MCF 10A (cell line): Measurements from ENCODE around the gene MFAP3L. TPM values are rescaled to one million over a fixed set of nuclear protein-coding genes. Genes with fewer than 3 reads are reported as not detected.

Source experiments
- BruUV-seq: library from RNA; stranded (reverse); fragments of 400-500 nt; replicated peaks from 2 replicates; lab custom pipeline; 2021; lab: Mats Ljungman, UMichigan
- CTCF ChIA-PET: fragments of 300-600 bp; sonication (Branson Sonifier 250); formaldehyde crosslinking; extraction: SDS; loops from one replicate; lab custom pipeline; 2021; ENCODE audit warnings: antibody characterized with exemption, inconsistent platforms; lab: Yijun Ruan, JAX
- POLR2A ChIA-PET: fragments of 300-600, 350-650 bp; sonication (Branson Sonifier 250); formaldehyde crosslinking; extraction: SDS; loops from one replicate; lab custom pipeline; 2020; ENCODE audit warnings: antibody characterized with exemption, inconsistent platforms; lab: Yijun Ruan, JAX
- DNase-seq: peaks from one replicate; pipeline ENCODE4 v3.0.0-alpha.2; 2018; ENCODE audit not compliant: unreplicated experiment
- H3K27ac Mint-ChIP-seq: one replicate; pipeline ENCODE4 v1.8.0; 2022; ENCODE audit warnings: mild to moderate bottlenecking, low read depth, mixed read lengths; ENCODE audit not compliant: unreplicated experiment
- H3K27me3 Mint-ChIP-seq: one replicate; pipeline ENCODE4 v1.8.0; 2022; ENCODE audit warnings: mixed read lengths; ENCODE audit not compliant: insufficient read depth, unreplicated experiment
- H3K36me3 Mint-ChIP-seq: one replicate; pipeline ENCODE4 v1.8.0; 2022; ENCODE audit warnings: mild to moderate bottlenecking, moderate library complexity, mixed read lengths; ENCODE audit not compliant: insufficient read depth, unreplicated experiment
- H3K4me1 Mint-ChIP-seq: one replicate; pipeline ENCODE4 v1.8.0; 2022; ENCODE audit warnings: mixed read lengths; ENCODE audit not compliant: insufficient read depth, unreplicated experiment
- H3K4me3 Mint-ChIP-seq: one replicate; pipeline ENCODE4 v1.8.0; 2022; ENCODE audit warnings: mild to moderate bottlenecking, moderate library complexity, mixed read lengths; ENCODE audit not compliant: unreplicated experiment
- H3K9me3 Mint-ChIP-seq: one replicate; pipeline ENCODE4 v1.8.0; 2022; ENCODE audit warnings: mixed read lengths; ENCODE audit not compliant: unreplicated experiment
- CTCF ChIP-seq: fragments of 200-600 bp; IDR thresholded peaks from one replicate; pipeline ENCODE4 v1.8.0; 2022; ENCODE audit warnings: antibody characterized with exemption, mild to moderate bottlenecking; ENCODE audit not compliant: unreplicated experiment
- intact Hi-C: fragments of 100-400 bp; cut with micrococcal nuclease; formaldehyde crosslinking; loops from 2 replicates; pipeline ENCODE4 v1.14.1; 2022
- total RNA-seq: library from RNA; stranded (reverse); gene quantifications from 2 replicates; pipeline ENCODE4 v1.2.3, GENCODE V29; 2022

Gene MFAP3L
- total RNA-seq, 1 experiment from 2014 or later, result 4.1 TPM

DNA sequence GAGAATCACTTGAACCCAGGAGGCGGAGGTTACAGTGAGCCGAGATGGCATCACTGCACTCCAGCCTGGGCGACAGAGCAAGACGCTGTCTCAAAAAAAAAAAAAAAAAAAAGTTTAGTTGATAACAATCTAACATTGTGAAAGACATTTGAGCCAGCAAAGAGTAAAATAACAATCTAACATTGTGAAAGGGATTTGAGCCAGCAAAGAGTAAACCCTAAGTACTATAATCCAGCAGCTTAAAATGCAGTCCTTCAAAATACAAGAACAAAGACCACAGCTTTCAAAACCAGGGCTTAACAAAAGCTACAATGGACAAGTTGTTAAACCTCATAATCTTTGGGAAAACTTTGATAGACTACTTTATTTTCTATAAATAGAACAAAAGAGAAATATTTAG lies 16.9 kb downstream of the MFAP3L start:
- no peak for TF ChIP-seq CTCF
- Mint-ChIP-seq H3K4me1 (no peaks in the 10 kb centered on the region), H3K4me3 (no peak overlapping the region), H3K27me3 (no peaks in the 10 kb centered on the region), H3K36me3 (no peaks in the 10 kb centered on the region), H3K27ac (no peak overlapping the region), H3K9me3 (no peaks in the 10 kb centered on the region)
- intact Hi-C loops, result no loop called here
- no peak for DNase-seq
- ChIA-PET CTCF (interaction anchor here (0.7 to 1.6 kb wide), 2 partner anchors 13 to 196 kb away, joined by 6 to 7 read pairs; no protein-coding TSS in a partner anchor), POLR2A (interaction anchor here (1.1 kb wide), 1 partner anchor 17 kb away, joined by 5 read pairs; the partner anchor contains the start of gene MFAP3L)
- no TSS peak for BruUV-seq

GRCh38 chr4:170008801-170009200 lies 17.4 kb downstream of the MFAP3L start:
- H3K9me3 Mint-ChIP-seq, result no peaks in the 10 kb centered on the region
- no peaks in the 10 kb centered on the region for H3K4me1 Mint-ChIP-seq
- no peak overlapping the region for H3K27ac Mint-ChIP-seq
- intact Hi-C loops, result no loop called here
- no peaks in the 10 kb centered on the region for H3K36me3 Mint-ChIP-seq
- TF ChIP-seq CTCF, result no peak
- POLR2A ChIA-PET, result interaction anchor here (1.1 kb wide), 1 partner anchor 17 kb away, joined by 5 read pairs; the partner anchor contains the start of gene MFAP3L
- BruUV-seq, result no TSS peak
- CTCF ChIA-PET, result interaction anchor here (0.7 to 1.6 kb wide), 3 partner anchors 90 to 198 kb away, joined by 3 to 7 read pairs (median 6); no protein-coding TSS in a partner anchor
- H3K27me3 Mint-ChIP-seq, result no peaks in the 10 kb centered on the region
- DNase-seq, result no peak
- H3K4me3 Mint-ChIP-seq, result no peak overlapping the region

- no TSS peak for BruUV-seq
- H3K4me1 Mint-ChIP-seq, result no peaks in the 10 kb centered on the region
- ChIA-PET CTCF (interaction anchor here (0.7 to 1.6 kb wide), 3 partner anchors 91 to 198 kb away, joined by 3 to 7 read pairs (median 6); no protein-coding TSS in a partner anchor), POLR2A (interaction anchor here (1.1 kb wide), 1 partner anchor 18 kb away, joined by 5 read pairs; the partner anchor contains the start of gene MFAP3L)
- no peaks in the 10 kb centered on the region for H3K9me3 Mint-ChIP-seq
- intact Hi-C loops, result no loop called here
- H3K27me3 Mint-ChIP-seq, result no peaks in the 10 kb centered on the region
- DNase-seq, result peak; percentile 11
- H3K36me3 Mint-ChIP-seq, result no peaks in the 10 kb centered on the region
- H3K4me3 Mint-ChIP-seq, result no peak overlapping the region
- H3K27ac Mint-ChIP-seq, result no peak overlapping the region
- no peak for TF ChIP-seq CTCF
Measured at GRCh38 chr4:170008371-170008770, 17.8 kb downstream of the MFAP3L start.

GRCh38 chr4:170007113-170007512 lies 19.1 kb downstream of the MFAP3L start:
- no peak overlapping the region for H3K27ac Mint-ChIP-seq

More at GRCh38 chr4:170007113-170007512, 19.1 kb downstream of the MFAP3L start:
- POLR2A ChIA-PET, result no interaction called here
- no peak for DNase-seq
- no TSS peak for BruUV-seq
- no peak for TF ChIP-seq CTCF
- H3K36me3 Mint-ChIP-seq, result no peaks in the 10 kb centered on the region
- no peaks in the 10 kb centered on the region for H3K9me3 Mint-ChIP-seq
- no peaks in the 10 kb centered on the region for H3K4me1 Mint-ChIP-seq
- no peak overlapping the region for H3K4me3 Mint-ChIP-seq
- CTCF ChIA-PET, result interaction anchor here (2.4 kb wide), 1 partner anchor 197 kb away, joined by 8 read pairs; no protein-coding TSS in a partner anchor
- intact Hi-C loops, result no loop called here
- H3K27me3 Mint-ChIP-seq, result no peaks in the 10 kb centered on the region
